ENCODE measurements around the gene LARP1.
"Not testable (repeated sequence)": the region's sequence is repeated elsewhere in the genome, so short reads cannot be mapped to it uniquely, and the experiment has no call there.

Gene LARP1

GRCh38 chr5:154723740-154724505 lies 31.3 kb upstream of the LARP1 start:
- no peak overlapping the region for H3K4me3 ChIP-seq (ENCODE audit: low read depth, low read length)
- no peak for TF ChIP-seq CTCF (IDR thresholded peaks at IDR 0.05; ENCODE audit: borderline replicate concordance, insufficient read depth, low read depth, low read length)

GRCh38 chr5:154727361-154727760 lies 27.8 kb upstream of the LARP1 start:
- TF ChIP-seq CTCF (IDR thresholded peaks at IDR 0.05; ENCODE audit: borderline replicate concordance, insufficient read depth, low read depth, low read length): no peak
- H3K4me3 ChIP-seq (ENCODE audit: low read depth, low read length): no peak overlapping the region

GRCh38 chr5:154728939-154729588 lies 26.1 kb upstream of the LARP1 start:
- TF ChIP-seq CTCF (IDR thresholded peaks at IDR 0.05; ENCODE audit: borderline replicate concordance, insufficient read depth, low read depth, low read length): no peak
- no peak overlapping the region for H3K4me3 ChIP-seq (ENCODE audit: low read depth, low read length)

GRCh38 chr5:154729613-154730012 lies 25.6 kb upstream of the LARP1 start:
- no peak for TF ChIP-seq CTCF (IDR thresholded peaks at IDR 0.05; ENCODE audit: borderline replicate concordance, insufficient read depth, low read depth, low read length)
- H3K4me3 ChIP-seq (ENCODE audit: low read depth, low read length): no peak overlapping the region

- H3K4me3 ChIP-seq (ENCODE audit: low read depth, low read length): not testable (repeated sequence)
These were observed 24.4 kb upstream of the LARP1 start for GRCh38 chr5:154730761-154731160.

GRCh38 chr5:154732212-154732611 lies 23.0 kb upstream of the LARP1 start:
- no peak overlapping the region for H3K4me3 ChIP-seq (ENCODE audit: low read depth, low read length)
- no peak for TF ChIP-seq CTCF (IDR thresholded peaks at IDR 0.05; ENCODE audit: borderline replicate concordance, insufficient read depth, low read depth, low read length)

- TF ChIP-seq CTCF (IDR thresholded peaks at IDR 0.05; ENCODE audit: borderline replicate concordance, insufficient read depth, low read depth, low read length): no peak
- no peak overlapping the region for H3K4me3 ChIP-seq (ENCODE audit: low read depth, low read length)
These were observed 20.6 kb upstream of the LARP1 start for GRCh38 chr5:154734370-154735248.

- not testable (repeated sequence) for H3K4me3 ChIP-seq (ENCODE audit: low read depth, low read length)
These were observed 19.8 kb upstream of the LARP1 start for GRCh38 chr5:154735362-154735761.

GRCh38 chr5:154736372-154736771 lies 18.8 kb upstream of the LARP1 start:
- not testable (repeated sequence) for H3K4me3 ChIP-seq (ENCODE audit: low read depth, low read length)

All from GM12875 (cell line).